Thyroid gland (tissue), 4 donors: ENCODE measurements around the gene SH3GL1.

Experiments
- CTCF ChIP-seq, 6 experiments: fragments of 200-600 bp in 3 of 6; fragments of 450-650 bp in 3 of 6; sonication (generic) in 3 of 6; IDR thresholded peaks; one replicate each; pipeline ENCODE4 v1.5.1; 2016 to 2019; ENCODE audit warnings: antibody characterized with exemption in 6 of 6, mild to moderate bottlenecking in 2 of 6, inconsistent platforms in 1 of 6, moderate library complexity in 1 of 6
- POLR2A ChIP-seq, 2 donors: fragments of 450-650 bp; IDR thresholded peaks; one replicate each; pipeline ENCODE4 v1.6.1; 2017; ENCODE audit warnings: antibody characterized with exemption in 2 of 2, mild to moderate bottlenecking in 2 of 2, moderate library complexity in 1 of 2

- TF ChIP-seq POLR2A (IDR thresholded peaks at IDR 0.05) (no peak), CTCF (IDR thresholded peaks at IDR 0.05) (no peak)
Measured at GRCh38 chr19:4436231-4436630, 35.9 kb upstream of the SH3GL1 start.
